DND-41 (cell line): Measurements from ENCODE around the gene TMEM26.

Source experiments
- ATAC-seq: fragments of 200-7000 bp; cut with Tn5 transposase; 3 replicates; pipeline ENCODE4 v1.9.1; 2021; ENCODE audit warnings: low read depth; ENCODE audit not compliant: insufficient read depth
- DNase-seq: peaks from one replicate; pipeline ENCODE4 v3.0.0-alpha.2; 2020
- H2AFZ ChIP-seq: 2 replicates; pipeline ENCODE4 v1.6.0; 2012; ENCODE audit warnings: low read depth, low read length
- H3K27ac ChIP-seq: 2 replicates; pipeline ENCODE4 v1.5.1; 2012; ENCODE audit warnings: low read length, inconsistent platforms
- H3K27me3 ChIP-seq: fragments of 200-600 bp; sonication (generic); 2 replicates; pipeline ENCODE4 v1.6.0; 2012; ENCODE audit warnings: low read length, mild to moderate bottlenecking, inconsistent platforms; ENCODE audit not compliant: insufficient read depth, poor library complexity
- H3K36me3 ChIP-seq: 2 replicates; pipeline ENCODE4 v1.5.1; 2012; ENCODE audit warnings: low read length, inconsistent platforms; ENCODE audit not compliant: insufficient read depth
- H3K4me1 ChIP-seq: 2 replicates; pipeline ENCODE4 v1.5.1; 2012; ENCODE audit warnings: mild to moderate bottlenecking, low read length; ENCODE audit not compliant: insufficient read depth
- H3K4me2 ChIP-seq: 2 replicates; pipeline ENCODE4 v1.6.0; 2012; ENCODE audit warnings: mild to moderate bottlenecking, moderate library complexity, low read length, inconsistent platforms; ENCODE audit not compliant: insufficient read depth
- H3K4me3 ChIP-seq, 2 experiments: fragments of 200-600 bp in 1 of 2; shearing (Covaris generic) in 1 of 2; 2 replicates each; pipeline ENCODE4 v1.5.1; 2012 to 2016; ENCODE audit warnings: inconsistent platforms in 2 of 2, low read length in 2 of 2, mild to moderate bottlenecking in 2 of 2, low read depth in 1 of 2, moderate library complexity in 1 of 2
- H3K79me2 ChIP-seq: 2 replicates; pipeline ENCODE4 v1.6.0; 2012; ENCODE audit warnings: low read length, inconsistent platforms; ENCODE audit not compliant: insufficient read depth
- H3K9ac ChIP-seq: 2 replicates; pipeline ENCODE4 v1.6.0; 2012; ENCODE audit warnings: low read depth, mild to moderate bottlenecking, inconsistent platforms, low read length, moderate library complexity
- H3K9me3 ChIP-seq: 2 replicates; pipeline ENCODE4 v1.5.1; 2012; ENCODE audit warnings: low read length, moderate library complexity, mild to moderate bottlenecking, inconsistent platforms; ENCODE audit not compliant: insufficient read depth, severe bottlenecking
- H4K20me1 ChIP-seq: 2 replicates; pipeline ENCODE4 v1.6.0; 2012; ENCODE audit warnings: low read length; ENCODE audit not compliant: insufficient read depth
- CTCF ChIP-seq: IDR thresholded peaks from 2 replicates; pipeline ENCODE4 v1.5.1; 2012; ENCODE audit warnings: borderline replicate concordance, low read length, moderate library complexity, mild to moderate bottlenecking; ENCODE audit not compliant: poor library complexity, severe bottlenecking; ENCODE audit errors: extremely low read depth
- EZH2 ChIP-seq: IDR thresholded peaks from 3 replicates; pipeline ENCODE4 v1.6.1; 2012; ENCODE audit warnings: borderline replicate concordance, low read depth, mild to moderate bottlenecking, moderate library complexity, low read length, inconsistent platforms; ENCODE audit not compliant: severe bottlenecking

Gene TMEM26

GRCh38 chr10:61476529-61476928 is 23.3 kb upstream of the TMEM26 start:
- H2AFZ ChIP-seq: no peak overlapping the region
- no peak overlapping the region for H3K27ac ChIP-seq
- H3K27me3 ChIP-seq: no peaks in the 10 kb centered on the region
- no peaks in the 10 kb centered on the region for H4K20me1 ChIP-seq
- no peaks in the 10 kb centered on the region for H3K36me3 ChIP-seq
- no peak for TF ChIP-seq CTCF
- TF ChIP-seq EZH2: no peak
- no peaks in the 10 kb centered on the region for H3K9me3 ChIP-seq
- DNase-seq (no peak), ATAC-seq (no peak)
- no peak overlapping the region for H3K4me2 ChIP-seq
- H3K4me3 ChIP-seq: no peak overlapping the region
- H3K79me2 ChIP-seq: no peaks in the 10 kb centered on the region
- no peaks in the 10 kb centered on the region for H3K4me1 ChIP-seq
- no peak overlapping the region for H3K9ac ChIP-seq

DNA sequence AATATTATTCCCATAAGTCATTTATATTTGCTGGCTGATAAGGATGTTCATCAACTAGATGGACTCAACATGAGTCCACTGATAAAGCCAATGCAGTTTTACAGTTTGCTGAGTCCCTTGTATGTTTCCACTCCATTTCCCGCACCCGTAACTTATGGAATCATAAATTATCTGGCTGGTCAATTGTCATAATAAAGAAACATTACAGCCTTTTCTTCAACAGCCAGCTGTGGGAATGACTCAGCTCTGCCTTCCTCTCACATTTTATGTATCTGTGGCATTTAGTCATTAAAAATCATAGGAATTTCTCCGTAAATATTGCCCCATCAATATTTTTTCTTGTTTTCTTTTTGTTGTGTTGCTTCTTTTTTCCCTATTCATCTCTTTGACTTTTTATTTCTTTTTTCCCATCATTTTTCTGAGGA is 22.3 kb upstream of the TMEM26 start:
- H4K20me1 ChIP-seq: no peaks in the 10 kb centered on the region
- no peak overlapping the region for H3K27ac ChIP-seq
- H3K4me3 ChIP-seq: no peak overlapping the region
- no peak overlapping the region for H2AFZ ChIP-seq
- H3K4me1 ChIP-seq: no peaks in the 10 kb centered on the region
- ATAC-seq: no peak
- TF ChIP-seq CTCF (no peak), EZH2 (no peak)
- no peaks in the 10 kb centered on the region for H3K27me3 ChIP-seq
- no peak for DNase-seq
- no peaks in the 10 kb centered on the region for H3K36me3 ChIP-seq
- no peaks in the 10 kb centered on the region for H3K79me2 ChIP-seq
- H3K9me3 ChIP-seq: no peaks in the 10 kb centered on the region
- no peak overlapping the region for H3K9ac ChIP-seq
- H3K4me2 ChIP-seq: no peak overlapping the region

DNA sequence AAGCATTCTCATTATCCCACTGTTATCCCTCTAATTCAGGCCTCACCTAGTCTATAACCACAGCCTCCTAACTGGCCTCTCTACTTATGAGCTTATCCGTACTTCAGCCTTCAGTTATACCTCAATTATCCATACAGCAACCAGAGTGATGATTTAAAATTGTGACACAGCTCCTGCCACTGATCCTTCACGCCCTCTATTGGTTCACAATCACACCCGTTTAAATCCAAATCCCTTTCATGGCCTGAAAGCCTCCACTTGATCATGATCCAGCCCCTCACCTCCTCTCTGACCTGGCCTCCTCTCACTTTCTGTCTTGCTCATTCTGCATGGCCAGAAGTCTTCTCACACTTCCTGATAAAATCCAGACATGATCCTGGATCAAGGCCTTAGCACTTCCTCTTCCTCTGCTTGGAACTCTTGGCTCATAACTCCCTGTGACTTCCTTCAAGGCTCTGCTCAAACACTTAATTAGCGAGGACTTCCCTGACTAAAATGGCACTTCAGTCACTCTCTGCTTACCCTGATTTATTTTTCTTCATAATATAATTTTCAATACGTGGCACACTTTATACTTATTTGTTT is 19.0 kb upstream of the TMEM26 start:
- Histone ChIP-seq H3K27me3 (no peaks in the 10 kb centered on the region), H3K4me2 (no peak overlapping the region), H3K9me3 (no peaks in the 10 kb centered on the region), H3K4me3 (no peak overlapping the region), H3K4me1 (no peaks in the 10 kb centered on the region), H3K27ac (no peak overlapping the region), H3K9ac (no peak overlapping the region), H4K20me1 (no peaks in the 10 kb centered on the region), H2AFZ (no peak overlapping the region), H3K79me2 (no peaks in the 10 kb centered on the region), H3K36me3 (no peaks in the 10 kb centered on the region)
- TF ChIP-seq EZH2 (no peak), CTCF (no peak)
- DNase-seq: no peak
- no peak for ATAC-seq

DNA sequence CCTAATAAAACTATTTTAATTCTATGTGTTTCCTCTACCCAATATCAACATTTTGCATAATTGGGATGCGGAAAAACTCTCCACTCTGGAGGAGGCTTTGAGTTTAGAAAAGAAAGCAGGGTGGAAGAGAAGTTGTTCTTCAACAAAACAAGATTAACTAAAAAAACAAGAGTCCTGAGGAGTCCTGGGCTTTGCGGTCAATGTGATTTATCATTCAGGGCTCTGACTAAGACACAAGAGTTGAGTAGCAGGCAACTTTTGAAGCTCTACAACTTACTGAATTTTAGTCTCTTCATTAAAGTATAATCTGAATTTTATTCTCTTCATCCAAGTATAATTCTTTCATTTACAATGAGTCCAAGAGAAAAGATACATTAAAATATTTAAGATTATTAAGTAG is 18.3 kb upstream of the TMEM26 start:
- Histone ChIP-seq H3K36me3 (no peaks in the 10 kb centered on the region), H3K9me3 (no peaks in the 10 kb centered on the region), H3K27ac (no peak overlapping the region), H3K27me3 (no peaks in the 10 kb centered on the region), H3K4me3 (no peak overlapping the region), H3K79me2 (no peaks in the 10 kb centered on the region), H3K4me1 (no peaks in the 10 kb centered on the region), H3K4me2 (no peak overlapping the region), H3K9ac (no peak overlapping the region), H4K20me1 (no peaks in the 10 kb centered on the region), H2AFZ (no peak overlapping the region)
- no peak for TF ChIP-seq EZH2
- TF ChIP-seq CTCF: no peak
- DNase-seq: no peak
- no peak for ATAC-seq
